Upper lobe of right lung (tissue), 1 donor: ENCODE data around the gene HAUS5. TPM values are rescaled to one million over a fixed set of nuclear protein-coding genes. Genes with fewer than 3 reads are reported as not detected.

Experiments used
- ATAC-seq: fragments of 200-7000 bp; cut with Tn5 transposase; one replicate; pipeline ENCODE4 v1.9.1; 2020; ENCODE audit warnings: mild to moderate bottlenecking, moderate library complexity
- DNase-seq: peaks from one replicate; pipeline ENCODE4 v3.0.0-alpha.2; 2020
- H3K27ac ChIP-seq: fragments of 200-600 bp; one replicate; pipeline ENCODE4 v1.8.0; 2022
- H3K27me3 ChIP-seq: fragments of 200-600 bp; one replicate; pipeline ENCODE4 v1.8.0; 2022; ENCODE audit warnings: mild to moderate bottlenecking
- H3K36me3 ChIP-seq: fragments of 200-600 bp; one replicate; pipeline ENCODE4 v1.8.0; 2022
- H3K4me1 ChIP-seq: fragments of 200-600 bp; one replicate; pipeline ENCODE4 v1.8.0; 2022
- H3K4me3 ChIP-seq: fragments of 200-600 bp; one replicate; pipeline ENCODE4 v1.8.0; 2022; ENCODE audit warnings: mild to moderate bottlenecking
- H3K9me3 ChIP-seq: fragments of 200-600 bp; one replicate; pipeline ENCODE4 v1.8.0; 2022
- CTCF ChIP-seq: fragments of 200-600 bp; IDR thresholded peaks from one replicate; pipeline ENCODE4 v1.8.0; 2022; ENCODE audit warnings: antibody characterized with exemption
- intact Hi-C: fragments of 100-400 bp; cut with DNase I; formaldehyde crosslinking; loops from one replicate; pipeline ENCODE4 v1.11.0; 2022
- total RNA-seq: library from RNA; stranded (reverse); fragmentation: NEBNext Ultra II Directional; extraction: Animal tissue kit (Norgen Biotek cat#: 25700); gene quantifications from one replicate; pipeline ENCODE4 v1.2.1, GENCODE V29; 2021
- donor health status: DM: no; HTN: yes; CAD: no; lungs with severe emphysema.

Gene HAUS5
- total RNA-seq, 1 donor from 2014 or later = 8.9 TPM

- DNase-seq = peak; percentile 71
- TF ChIP-seq CTCF = no peak
- peak; percentile 85 for ATAC-seq
- H3K36me3 ChIP-seq = no peaks in the 10 kb centered on the region
- no peak overlapping the region for H3K27ac ChIP-seq
- H3K4me1 ChIP-seq = no peaks in the 10 kb centered on the region
- H3K27me3 ChIP-seq = peaks cover 13% of the 10 kb centered on the region
- no peaks in the 10 kb centered on the region for H3K9me3 ChIP-seq
- intact Hi-C loops = no loop called here
- H3K4me3 ChIP-seq = peak overlapping the region; percentile 43
Measured at GRCh38 chr19:35673121-35673804, 60.7 kb downstream of the HAUS5 start.

Other genes with a start within 250 kb of the HAUS5 start
- not detected for gene GPR42, start 241.7 kb upstream of the HAUS5 start, total RNA-seq
- gene FFAR2, start 164.5 kb upstream of the HAUS5 start, total RNA-seq = 2.6 TPM
- not detected for gene KRTDAP, start 122.3 kb upstream of the HAUS5 start, total RNA-seq
- gene DMKN, start 99.1 kb upstream of the HAUS5 start, total RNA-seq = 79.8 TPM
- not detected for gene SBSN, start 84.4 kb upstream of the HAUS5 start, total RNA-seq
- gene GAPDHS, start 79.3 kb upstream of the HAUS5 start, total RNA-seq = not detected
- 77.7 TPM for gene TMEM147, start 67.1 kb upstream of the HAUS5 start, total RNA-seq
- not detected for gene ATP4A, start 49.1 kb upstream of the HAUS5 start, total RNA-seq
- not detected for gene PMIS2, start 26.6 kb upstream of the HAUS5 start, total RNA-seq
- 64.5 TPM for gene RBM42, start 16.3 kb downstream of the HAUS5 start, total RNA-seq
- gene ETV2, start 29.0 kb downstream of the HAUS5 start, total RNA-seq = 0.72 TPM
- 226 TPM for gene COX6B1, start 35.6 kb downstream of the HAUS5 start, total RNA-seq
- not detected for gene UPK1A, start 53.8 kb downstream of the HAUS5 start, total RNA-seq
- gene ZBTB32, start 91.8 kb downstream of the HAUS5 start, total RNA-seq = 0.23 TPM
- gene KMT2B, start 105.3 kb downstream of the HAUS5 start, total RNA-seq = 36.6 TPM
- gene IGFLR1, start 129.7 kb downstream of the HAUS5 start, total RNA-seq = 16.9 TPM
- gene U2AF1L4, start 132.7 kb downstream of the HAUS5 start, total RNA-seq = 26.3 TPM
- gene PSENEN, start 132.9 kb downstream of the HAUS5 start, total RNA-seq = 51.0 TPM
- gene LIN37, start 135.8 kb downstream of the HAUS5 start, total RNA-seq = 11.3 TPM
- gene HSPB6, start 144.3 kb downstream of the HAUS5 start, total RNA-seq = 41.3 TPM
- 18.2 TPM for gene PROSER3, start 145.4 kb downstream of the HAUS5 start, total RNA-seq
- gene ARHGAP33, start 162.8 kb downstream of the HAUS5 start, total RNA-seq = 6.8 TPM
- not detected for gene PRODH2, start 200.1 kb downstream of the HAUS5 start, total RNA-seq
- not detected for gene NPHS1, start 239.8 kb downstream of the HAUS5 start, total RNA-seq
- not detected for gene KIRREL2, start 244.2 kb downstream of the HAUS5 start, total RNA-seq